DMS53 treated with DMSO at 0.1 percent for 48 hours (cell line): ENCODE results near the gene PTPRE.

Experiments used
- DNase-seq: peaks from one replicate; lab custom pipeline; 2025; ENCODE audit not compliant: unreplicated experiment; lab: John Stamatoyannopoulos, UW

Gene PTPRE

GRCh38 chr10:128018691-128019090 is 111.8 kb downstream of the PTPRE start:
- DNase-seq, result no peak

- no peak for DNase-seq
Measured at GRCh38 chr10:128022261-128023196, 115.6 kb downstream of the PTPRE start.

GRCh38 chr10:128024426-128024825 is 117.5 kb downstream of the PTPRE start:
- no peak for DNase-seq

GRCh38 chr10:128025437-128025836 is 118.5 kb downstream of the PTPRE start:
- DNase-seq, result no peak

- no peak for DNase-seq
Measured at GRCh38 chr10:128025951-128026350, 119.0 kb downstream of the PTPRE start.

- DNase-seq, result no peak
Measured at GRCh38 chr10:128026615-128027300, 119.9 kb downstream of the PTPRE start.

- no peak for DNase-seq
Measured at GRCh38 chr10:128027306-128027705, 120.4 kb downstream of the PTPRE start.

GRCh38 chr10:128027822-128028507 is 121.1 kb downstream of the PTPRE start:
- no peak for DNase-seq

GRCh38 chr10:128028508-128029289 is 121.8 kb downstream of the PTPRE start:
- no peak for DNase-seq

- DNase-seq, result no peak
Measured at GRCh38 chr10:128029290-128029651, 122.4 kb downstream of the PTPRE start.

- no peak for DNase-seq
Measured at GRCh38 chr10:128029731-128030369, 122.9 kb downstream of the PTPRE start.

- DNase-seq, result no peak
Measured at GRCh38 chr10:128030498-128031072, 123.7 kb downstream of the PTPRE start.

- DNase-seq, result no peak
Measured at GRCh38 chr10:128031216-128031615, 124.3 kb downstream of the PTPRE start.

GRCh38 chr10:128032466-128032865 is 125.6 kb downstream of the PTPRE start:
- DNase-seq, result no peak

- peak; percentile 7 for DNase-seq
Measured at GRCh38 chr10:128035557-128035973, 128.7 kb downstream of the PTPRE start.

- DNase-seq, result no peak
Measured at GRCh38 chr10:128036011-128036615, 129.2 kb downstream of the PTPRE start.

- no peak for DNase-seq
Measured at GRCh38 chr10:128036746-128037543, 130.0 kb downstream of the PTPRE start.

GRCh38 chr10:128040096-128040495 is 133.2 kb downstream of the PTPRE start:
- DNase-seq, result no peak

- no peak for DNase-seq
Measured at GRCh38 chr10:128040681-128041080, 133.8 kb downstream of the PTPRE start.
